Osteocyte (in vitro differentiated cells): ENCODE data around the gene RAMACL. TPM values are rescaled to one million over a fixed set of nuclear protein-coding genes. Genes with fewer than 3 reads are reported as not detected.

Experiments used
- DNase-seq: peaks from one replicate; pipeline ENCODE4 v3.0.0; 2021; ENCODE audit warnings: mixed read lengths; ENCODE audit not compliant: unreplicated experiment; ENCODE audit errors: extremely low spot score
- H3K27ac Mint-ChIP-seq: one replicate; pipeline ENCODE4 v1.8.0; 2021; ENCODE audit warnings: mild to moderate bottlenecking, mixed read lengths; ENCODE audit not compliant: unreplicated experiment
- H3K27me3 Mint-ChIP-seq: one replicate; pipeline ENCODE4 v1.8.0; 2021; ENCODE audit warnings: mixed read lengths; ENCODE audit not compliant: unreplicated experiment
- H3K36me3 Mint-ChIP-seq: one replicate; pipeline ENCODE4 v1.8.0; 2021; ENCODE audit warnings: mixed read lengths; ENCODE audit not compliant: unreplicated experiment
- H3K4me1 Mint-ChIP-seq: one replicate; pipeline ENCODE4 v1.8.0; 2021; ENCODE audit warnings: mixed read lengths; ENCODE audit not compliant: unreplicated experiment
- H3K4me3 Mint-ChIP-seq: one replicate; pipeline ENCODE4 v1.8.0; 2021; ENCODE audit warnings: mild to moderate bottlenecking, moderate library complexity, mixed read lengths; ENCODE audit not compliant: unreplicated experiment
- H3K9me3 Mint-ChIP-seq: one replicate; pipeline ENCODE4 v1.8.0; 2021; ENCODE audit warnings: mixed read lengths; ENCODE audit not compliant: unreplicated experiment
- CTCF ChIP-seq: fragments of 200-600 bp; sonication (generic); IDR thresholded peaks from 2 replicates; pipeline ENCODE4 v1.5.0; 2021; ENCODE audit warnings: antibody characterized with exemption, mild to moderate bottlenecking, moderate library complexity
- total RNA-seq: library from RNA; stranded (reverse); gene quantifications from 2 replicates; pipeline ENCODE4 v1.2.1, GENCODE V29; 2021

RAMACL gene
- total RNA-seq, 1 donor from 2014 or later, result 3.6 TPM

GRCh38 chr6:166551754-166552495 is 34.6 kb downstream of the RAMACL start:
- no peak overlapping the region for H3K27ac Mint-ChIP-seq
- H3K4me3 Mint-ChIP-seq, result no peak overlapping the region
- no peak for TF ChIP-seq CTCF
- no peak for DNase-seq
- peaks cover 28% of the 10 kb centered on the region for H3K36me3 Mint-ChIP-seq
- H3K4me1 Mint-ChIP-seq, result peaks cover 44% of the 10 kb centered on the region
- no peaks in the 10 kb centered on the region for H3K27me3 Mint-ChIP-seq
- H3K9me3 Mint-ChIP-seq, result no peaks in the 10 kb centered on the region

GRCh38 chr6:166546653-166547052 is 39.8 kb downstream of the RAMACL start:
- H3K9me3 Mint-ChIP-seq, result no peaks in the 10 kb centered on the region
- peaks cover 16% of the 10 kb centered on the region for H3K4me1 Mint-ChIP-seq
- no peak for DNase-seq
- H3K27me3 Mint-ChIP-seq, result no peaks in the 10 kb centered on the region
- TF ChIP-seq CTCF, result no peak
- no peak overlapping the region for H3K27ac Mint-ChIP-seq
- peaks cover 49% of the 10 kb centered on the region for H3K36me3 Mint-ChIP-seq
- no peak overlapping the region for H3K4me3 Mint-ChIP-seq

GRCh38 chr6:166545156-166546034 is 41.1 kb downstream of the RAMACL start:
- H3K9me3 Mint-ChIP-seq, result no peaks in the 10 kb centered on the region
- no peak for DNase-seq

GRCh38 chr6:166544296-166544605 is 42.2 kb downstream of the RAMACL start:
- Mint-ChIP-seq H3K36me3 (peaks cover 46% of the 10 kb centered on the region), H3K27ac (no peak overlapping the region), H3K4me1 (peaks cover 21% of the 10 kb centered on the region), H3K27me3 (no peaks in the 10 kb centered on the region), H3K4me3 (no peak overlapping the region), H3K9me3 (no peaks in the 10 kb centered on the region)
- TF ChIP-seq CTCF, result no peak
- DNase-seq, result no peak

More at GRCh38 chr6:166545156-166546034, 41.1 kb downstream of the RAMACL start:
- H3K27ac Mint-ChIP-seq, result peak overlapping the region; percentile 69
- H3K27me3 Mint-ChIP-seq, result no peaks in the 10 kb centered on the region
- no peak overlapping the region for H3K4me3 Mint-ChIP-seq
- H3K36me3 Mint-ChIP-seq, result peaks cover 50% of the 10 kb centered on the region
- H3K4me1 Mint-ChIP-seq, result peaks cover 21% of the 10 kb centered on the region
- no peak for TF ChIP-seq CTCF
